ENCODE results near the gene SLC6A9. TPM values are rescaled to one million over a fixed set of nuclear protein-coding genes. Genes with fewer than 3 reads are reported as not detected.

SLC6A9 gene
- total and polyA plus RNA-seq, 2 experiments from 2014 or later, result 14.4 to 20.0 TPM

DNA sequence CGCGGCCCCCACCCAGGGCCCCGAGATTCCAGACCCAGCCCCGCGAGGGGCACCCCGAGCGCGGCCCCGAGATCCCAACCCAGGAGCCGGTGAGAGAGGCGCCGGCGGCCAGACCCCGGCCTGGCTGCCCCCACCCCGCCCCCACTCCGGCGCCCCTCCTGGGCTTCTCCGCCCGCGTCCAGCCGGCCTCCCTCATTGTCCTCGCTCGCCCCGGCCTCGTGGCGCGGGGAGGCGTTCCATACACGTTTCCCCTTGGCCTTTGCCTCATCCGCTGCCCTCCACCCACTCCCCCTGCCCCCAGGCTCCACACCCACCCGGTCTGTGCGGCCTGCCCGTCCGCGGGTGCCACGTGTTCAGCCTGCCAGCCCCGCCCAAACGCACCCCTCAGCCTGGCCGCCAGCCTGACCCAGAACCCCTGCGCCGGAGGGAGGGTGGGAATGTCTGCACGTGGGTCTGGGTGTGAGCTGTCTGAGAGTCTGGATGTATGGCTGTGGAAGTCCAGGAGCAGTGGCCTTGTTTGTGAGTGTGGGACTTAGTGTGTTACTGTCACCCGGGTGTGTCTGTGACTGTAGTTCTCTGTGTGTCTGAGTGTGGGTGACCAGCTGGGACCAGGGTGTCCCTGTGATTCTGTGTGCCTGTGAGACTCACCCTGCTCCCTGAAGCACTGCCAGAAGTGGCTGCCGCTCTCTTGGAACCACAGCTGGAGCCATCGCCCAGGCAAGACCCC is 51.6 kb downstream of the SLC6A9 start:
- H3K27ac Mint-ChIP-seq, result peak overlapping the region; percentile 78
- H3K9me3 Mint-ChIP-seq, result no peaks in the 10 kb centered on the region
- peaks cover 50% of the 10 kb centered on the region for H3K36me3 Mint-ChIP-seq (ENCODE audit: low read depth)
- Histone ChIP-seq H4K20me1 (replicated peaks; ENCODE audit: insufficient read depth) (peaks cover 19% of the 10 kb centered on the region), H3K36me3 (ENCODE audit: insufficient read depth) (0 out of 2 replicates have a peak, but pooled peaks cover 7% of the 10 kb centered on the region), H3K4me3 (peak overlapping the region; percentile 69), H3F3A (replicated peaks; ENCODE audit: low read depth) (peaks cover 29% of the 10 kb centered on the region; the same call in 1 of the 2 replicates), H2AFZ (peak overlapping the region; percentile 59; the same call in 1 of the 2 replicates), H3K27me3 (ENCODE audit: insufficient read depth) (no peaks in the 10 kb centered on the region), H3K79me2 (replicated peaks; ENCODE audit: insufficient read depth) (peaks cover 16% of the 10 kb centered on the region), H3K4me2 (peak overlapping the region; percentile 84), H3K9me2 (ENCODE audit: insufficient read depth) (no peaks in the 10 kb centered on the region), H3K27ac (ENCODE audit: low read depth) (no peak overlapping the region), H3K4me1 (ENCODE audit: insufficient read depth) (peaks cover 18% of the 10 kb centered on the region)
- ATAC-seq (peak; percentile 21), DNase-seq (ENCODE audit: low spot score) (peak; percentile 59)
- TF ChIP-seq EZH2phosphoT487 (IDR thresholded peaks at IDR 0.05; ENCODE audit: unreplicated experiment) (no peak), POLR2AphosphoS5 (IDR thresholded peaks at IDR 0.05; ENCODE audit: low read depth) (0 out of 2 replicates have a peak, but pooled peaks have one; percentile 46)
- H3K4me1 Mint-ChIP-seq, result peaks cover 39% of the 10 kb centered on the region
- peak overlapping the region; percentile 90 for H3K4me3 Mint-ChIP-seq
- peaks cover 35% of the 10 kb centered on the region for H3K27me3 Mint-ChIP-seq (ENCODE audit: insufficient read depth, low read depth, poor library complexity)

- DNase-seq (ENCODE audit: low spot score) (no peak), ATAC-seq (no peak)
- Mint-ChIP-seq H3K4me1 (peaks cover 41% of the 10 kb centered on the region), H3K27ac (no peak overlapping the region), H3K4me3 (no peak overlapping the region; the same call in 2 of the 3 replicates), H3K36me3 (ENCODE audit: low read depth) (peaks cover 49% of the 10 kb centered on the region), H3K27me3 (ENCODE audit: insufficient read depth, low read depth, poor library complexity) (peaks cover 40% of the 10 kb centered on the region), H3K9me3 (no peaks in the 10 kb centered on the region)
- 0 out of 2 replicates have a peak, but pooled peaks cover 7% of the 10 kb centered on the region for H3K36me3 ChIP-seq (ENCODE audit: insufficient read depth)
- H3F3A ChIP-seq (replicated peaks; ENCODE audit: low read depth), result peaks cover 29% of the 10 kb centered on the region; the same call in 1 of the 2 replicates
- peaks cover 16% of the 10 kb centered on the region for H3K79me2 ChIP-seq (replicated peaks; ENCODE audit: insufficient read depth)
- H3K27ac ChIP-seq (ENCODE audit: low read depth), result no peak overlapping the region
- peaks cover 18% of the 10 kb centered on the region for H3K4me1 ChIP-seq (ENCODE audit: insufficient read depth)
- no peak overlapping the region for H2AFZ ChIP-seq
- peak overlapping the region; percentile 69 for H3K4me3 ChIP-seq
- peak overlapping the region; percentile 84 for H3K4me2 ChIP-seq
- no peak for TF ChIP-seq CTCF (conservative IDR thresholded peaks at IDR 0.05; ENCODE audit: low read depth in 2 of 2)
- TF ChIP-seq CREB1 (CRISPR knock-in tag; IDR thresholded peaks at IDR 0.05; ENCODE audit: low read depth), result no peak
- TF ChIP-seq, protein P1, sequence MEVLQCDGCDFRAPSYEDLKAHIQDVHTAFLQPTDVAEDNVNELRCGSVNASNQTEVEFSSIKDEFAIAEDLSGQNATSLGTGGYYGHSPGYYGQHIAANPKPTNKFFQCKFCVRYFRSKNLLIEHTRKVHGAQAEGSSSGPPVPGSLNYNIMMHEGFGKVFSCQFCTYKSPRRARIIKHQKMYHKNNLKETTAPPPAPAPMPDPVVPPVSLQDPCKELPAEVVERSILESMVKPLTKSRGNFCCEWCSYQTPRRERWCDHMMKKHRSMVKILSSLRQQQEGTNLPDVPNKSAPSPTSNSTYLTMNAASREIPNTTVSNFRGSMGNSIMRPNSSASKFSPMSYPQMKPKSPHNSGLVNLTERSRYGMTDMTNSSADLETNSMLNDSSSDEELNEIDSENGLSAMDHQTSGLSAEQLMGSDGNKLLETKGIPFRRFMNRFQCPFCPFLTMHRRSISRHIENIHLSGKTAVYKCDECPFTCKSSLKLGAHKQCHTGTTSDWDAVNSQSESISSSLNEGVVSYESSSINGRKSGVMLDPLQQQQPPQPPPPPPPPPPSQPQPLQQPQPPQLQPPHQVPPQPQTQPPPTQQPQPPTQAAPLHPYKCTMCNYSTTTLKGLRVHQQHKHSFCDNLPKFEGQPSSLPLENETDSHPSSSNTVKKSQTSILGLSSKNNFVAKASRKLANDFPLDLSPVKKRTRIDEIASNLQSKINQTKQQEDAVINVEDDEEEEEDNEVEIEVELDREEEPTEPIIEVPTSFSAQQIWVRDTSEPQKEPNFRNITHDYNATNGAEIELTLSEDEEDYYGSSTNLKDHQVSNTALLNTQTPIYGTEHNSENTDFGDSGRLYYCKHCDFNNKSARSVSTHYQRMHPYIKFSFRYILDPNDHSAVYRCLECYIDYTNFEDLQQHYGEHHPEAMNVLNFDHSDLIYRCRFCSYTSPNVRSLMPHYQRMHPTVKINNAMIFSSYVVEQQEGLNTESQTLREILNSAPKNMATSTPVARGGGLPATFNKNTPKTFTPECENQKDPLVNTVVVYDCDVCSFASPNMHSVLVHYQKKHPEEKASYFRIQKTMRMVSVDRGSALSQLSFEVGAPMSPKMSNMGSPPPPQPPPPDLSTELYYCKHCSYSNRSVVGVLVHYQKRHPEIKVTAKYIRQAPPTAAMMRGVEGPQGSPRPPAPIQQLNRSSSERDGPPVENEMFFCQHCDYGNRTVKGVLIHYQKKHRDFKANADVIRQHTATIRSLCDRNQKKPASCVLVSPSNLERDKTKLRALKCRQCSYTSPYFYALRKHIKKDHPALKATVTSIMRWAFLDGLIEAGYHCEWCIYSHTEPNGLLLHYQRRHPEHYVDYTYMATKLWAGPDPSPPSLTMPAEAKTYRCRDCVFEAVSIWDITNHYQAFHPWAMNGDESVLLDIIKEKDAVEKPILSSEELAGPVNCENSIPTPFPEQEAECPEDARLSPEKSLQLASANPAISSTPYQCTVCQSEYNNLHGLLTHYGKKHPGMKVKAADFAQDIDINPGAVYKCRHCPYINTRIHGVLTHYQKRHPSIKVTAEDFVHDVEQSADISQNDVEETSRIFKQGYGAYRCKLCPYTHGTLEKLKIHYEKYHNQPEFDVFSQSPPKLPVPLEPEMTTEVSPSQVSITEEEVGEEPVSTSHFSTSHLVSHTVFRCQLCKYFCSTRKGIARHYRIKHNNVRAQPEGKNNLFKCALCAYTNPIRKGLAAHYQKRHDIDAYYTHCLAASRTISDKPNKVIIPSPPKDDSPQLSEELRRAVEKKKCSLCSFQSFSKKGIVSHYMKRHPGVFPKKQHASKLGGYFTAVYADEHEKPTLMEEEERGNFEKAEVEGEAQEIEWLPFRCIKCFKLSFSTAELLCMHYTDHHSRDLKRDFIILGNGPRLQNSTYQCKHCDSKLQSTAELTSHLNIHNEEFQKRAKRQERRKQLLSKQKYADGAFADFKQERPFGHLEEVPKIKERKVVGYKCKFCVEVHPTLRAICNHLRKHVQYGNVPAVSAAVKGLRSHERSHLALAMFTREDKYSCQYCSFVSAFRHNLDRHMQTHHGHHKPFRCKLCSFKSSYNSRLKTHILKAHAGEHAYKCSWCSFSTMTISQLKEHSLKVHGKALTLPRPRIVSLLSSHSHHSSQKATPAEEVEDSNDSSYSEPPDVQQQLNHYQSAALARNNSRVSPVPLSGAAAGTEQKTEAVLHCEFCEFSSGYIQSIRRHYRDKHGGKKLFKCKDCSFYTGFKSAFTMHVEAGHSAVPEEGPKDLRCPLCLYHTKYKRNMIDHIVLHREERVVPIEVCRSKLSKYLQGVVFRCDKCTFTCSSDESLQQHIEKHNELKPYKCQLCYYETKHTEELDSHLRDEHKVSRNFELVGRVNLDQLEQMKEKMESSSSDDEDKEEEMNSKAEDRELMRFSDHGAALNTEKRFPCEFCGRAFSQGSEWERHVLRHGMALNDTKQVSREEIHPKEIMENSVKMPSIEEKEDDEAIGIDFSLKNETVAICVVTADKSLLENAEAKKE (CRISPR knock-in tag; IDR thresholded peaks at IDR 0.05), result no peak
- TF ChIP-seq ZNF114 (CRISPR knock-in tag; IDR thresholded peaks at IDR 0.05), result no peak
- H3K27me3 ChIP-seq (ENCODE audit: insufficient read depth), result no peaks in the 10 kb centered on the region
- no peaks in the 10 kb centered on the region for H3K9me2 ChIP-seq (ENCODE audit: insufficient read depth)
- peaks cover 19% of the 10 kb centered on the region for H4K20me1 ChIP-seq (replicated peaks; ENCODE audit: insufficient read depth)
These were observed 52.1 kb downstream of the SLC6A9 start for GRCh38 chr1:43979261-43979527.

Data from GM23338 (cell line).